GM20000 (cell line): ENCODE measurements around the gene KIAA1958.

Experiments
- DNase-seq: peaks from one replicate; pipeline ENCODE4 v3.0.0; 2012; ENCODE audit warnings: low spot score
- CTCF ChIP-seq: IDR thresholded peaks from 2 replicates; pipeline ENCODE4 v1.5.1; 2012; ENCODE audit warnings: mild to moderate bottlenecking, control low read depth; ENCODE audit errors: extremely low read depth, missing control alignments

Gene KIAA1958

GRCh38 chr9:112559629-112560413, 73.2 kb downstream of the KIAA1958 start:
- no peak for DNase-seq
- no peak for TF ChIP-seq CTCF

GRCh38 chr9:112562235-112562958, 75.8 kb downstream of the KIAA1958 start:
- DNase-seq = no peak
- TF ChIP-seq CTCF = no peak

- no peak for DNase-seq
- no peak for TF ChIP-seq CTCF
Observed at GRCh38 chr9:112569186-112569585, 82.6 kb downstream of the KIAA1958 start.

- no peak for TF ChIP-seq CTCF
- DNase-seq = no peak
Observed at GRCh38 chr9:112570671-112571167, 84.1 kb downstream of the KIAA1958 start.

GRCh38 chr9:112571624-112572355, 85.2 kb downstream of the KIAA1958 start:
- no peak for TF ChIP-seq CTCF

GRCh38 chr9:112572416-112572815, 85.8 kb downstream of the KIAA1958 start:
- TF ChIP-seq CTCF = no peak
- no peak for DNase-seq

More at GRCh38 chr9:112571624-112572355, 85.2 kb downstream of the KIAA1958 start:
- DNase-seq = no peak

- TF ChIP-seq CTCF = no peak
- DNase-seq = no peak
Observed at GRCh38 chr9:112574008-112574407, 87.4 kb downstream of the KIAA1958 start.
